Common myeloid progenitor, CD34-positive (primary cell): ENCODE measurements around the gene PLEKHM2.

Experiments used
- CTCF ChIA-PET: fragments of 350-600 bp; sonication (Branson Sonifier 250); formaldehyde crosslinking; loops from one replicate; lab custom pipeline; 2021; ENCODE audit warnings: antibody characterized with exemption; lab: Charles Lee
- POLR2A ChIA-PET: fragments of 350-600 bp; sonication (Branson Sonifier 250); formaldehyde crosslinking; loops from one replicate; lab custom pipeline; 2021; ENCODE audit warnings: antibody characterized with exemption; lab: Charles Lee
- DNase-seq, 3 donors: peaks; one replicate each; pipeline versions ENCODE4 v3.0.0 to v3.0.0-alpha.2; 2013
- H3K27ac ChIP-seq, 2 experiments: 1 replicate in 1 of 2; 2 replicates in 1 of 2; pipeline ENCODE4 v1.7.0; 2013; ENCODE audit warnings: inconsistent platforms in 2 of 2, low read length in 2 of 2, mild to moderate bottlenecking in 2 of 2, low read depth in 1 of 2, moderate library complexity in 1 of 2; ENCODE audit not compliant: severe bottlenecking in 2 of 2, insufficient read depth in 1 of 2, poor library complexity in 1 of 2
- H3K27me3 ChIP-seq, 5 experiments: replicated peaks in 2 of 5; 1 replicate in 3 of 5; 2 replicates in 2 of 5; pipeline versions ENCODE4 v1.6.1 to v1.7.0; 2013; ENCODE audit warnings: low read length in 4 of 5, mild to moderate bottlenecking in 2 of 5, moderate library complexity in 2 of 5, inconsistent platforms in 1 of 5; ENCODE audit not compliant: insufficient read depth in 5 of 5, control insufficient read depth in 4 of 5
- H3K36me3 ChIP-seq, 4 experiments: 1 replicate in 2 of 4; 2 replicates in 2 of 4; pipeline versions ENCODE4 v1.6.1 to v1.7.0; 2013; ENCODE audit warnings: low read length in 3 of 4, control low read depth in 1 of 4, mild to moderate bottlenecking in 1 of 4; ENCODE audit not compliant: control insufficient read depth in 4 of 4, insufficient read depth in 4 of 4
- H3K4me1 ChIP-seq, 4 experiments: 1 replicate in 3 of 4; 2 replicates in 1 of 4; pipeline versions ENCODE4 v1.6.1 to v1.7.1; 2013; ENCODE audit warnings: low read length in 3 of 4, mild to moderate bottlenecking in 3 of 4, control low read depth in 1 of 4, inconsistent platforms in 1 of 4, moderate library complexity in 1 of 4; ENCODE audit not compliant: control insufficient read depth in 4 of 4, insufficient read depth in 4 of 4; ENCODE audit errors: control extremely low read depth in 1 of 4
- H3K4me3 ChIP-seq, 7 experiments: 1 replicate in 4 of 7; 2 replicates in 3 of 7; pipeline versions ENCODE4 v1.5.1 to v1.7.0; 2013; ENCODE audit warnings: mild to moderate bottlenecking in 7 of 7, low read length in 6 of 7, moderate library complexity in 6 of 7, inconsistent platforms in 2 of 7, low read depth in 2 of 7, control low read depth in 1 of 7; ENCODE audit not compliant: insufficient read depth in 4 of 7, control insufficient read depth in 1 of 7; ENCODE audit errors: extremely low read depth in 1 of 7
- H3K9me3 ChIP-seq, 5 experiments: 1 replicate in 4 of 5; 2 replicates in 1 of 5; pipeline versions ENCODE4 v1.6.1 to v1.7.1; 2013; ENCODE audit warnings: low read length in 4 of 5, mild to moderate bottlenecking in 2 of 5, inconsistent platforms in 1 of 5, low read depth in 1 of 5, moderate library complexity in 1 of 5; ENCODE audit not compliant: control insufficient read depth in 4 of 5, insufficient read depth in 2 of 5; ENCODE audit errors: control extremely low read depth in 1 of 5
- WGBS: methylation state at CpG from one replicate; pipeline ENCODE4 v1.1.5; 2013; ENCODE audit not compliant: insufficient coverage; 5-methylcytosine and 5-hydroxymethylcytosine counted together

Gene PLEKHM2

DNA sequence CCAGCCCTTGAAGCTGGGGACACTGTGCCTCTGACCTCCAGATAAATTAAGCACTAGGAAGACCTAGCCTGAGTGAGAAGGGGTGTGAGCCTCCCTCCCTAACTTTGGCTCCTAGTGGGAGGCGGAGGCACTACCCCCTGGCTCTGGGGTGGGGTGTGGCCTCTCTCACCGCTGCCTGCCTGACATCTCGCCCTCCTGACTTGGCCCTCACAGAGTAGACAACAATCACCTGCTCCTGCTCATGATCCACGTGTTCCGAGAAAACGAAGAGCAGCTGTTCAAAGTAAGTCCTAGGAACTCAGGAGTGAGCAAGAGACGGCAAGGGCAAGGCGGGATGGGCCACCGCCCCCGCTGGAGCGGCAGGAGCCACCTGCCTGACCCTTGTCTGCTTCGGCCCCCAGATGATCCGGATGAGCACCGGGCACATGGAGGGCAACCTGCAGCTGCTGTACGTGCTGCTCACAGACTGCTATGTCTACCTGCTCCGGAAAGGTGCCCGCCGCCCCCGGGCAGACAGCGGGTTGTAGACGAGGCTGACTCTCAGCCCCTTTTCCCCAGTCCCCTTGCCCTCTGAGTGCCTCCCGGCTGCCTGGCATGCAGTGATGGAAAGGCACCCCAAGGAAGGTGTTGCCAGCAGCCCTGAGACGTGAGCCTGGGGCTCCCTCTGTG lies 43.9 kb downstream of the PLEKHM2 start:
- Histone ChIP-seq H3K27ac (no peak overlapping the region), H3K4me3 (no peak overlapping the region), H3K27me3 (no peaks in the 10 kb centered on the region), H3K9me3 (no peaks in the 10 kb centered on the region), H3K36me3 (peaks cover 10 to 87% (median 62%) of the 10 kb centered on the region in 4 experiments), H3K4me1 (no peaks in the 10 kb centered on the region)
- CTCF ChIA-PET: interaction anchor here (1.5 kb wide), 1 partner anchor 133 kb away, joined by 4 read pairs; no protein-coding TSS in a partner anchor
- WGBS: 95% methylated on average over 20 of the region's 23 CpGs
- POLR2A ChIA-PET: no interaction called here
- no peak for DNase-seq

DNA sequence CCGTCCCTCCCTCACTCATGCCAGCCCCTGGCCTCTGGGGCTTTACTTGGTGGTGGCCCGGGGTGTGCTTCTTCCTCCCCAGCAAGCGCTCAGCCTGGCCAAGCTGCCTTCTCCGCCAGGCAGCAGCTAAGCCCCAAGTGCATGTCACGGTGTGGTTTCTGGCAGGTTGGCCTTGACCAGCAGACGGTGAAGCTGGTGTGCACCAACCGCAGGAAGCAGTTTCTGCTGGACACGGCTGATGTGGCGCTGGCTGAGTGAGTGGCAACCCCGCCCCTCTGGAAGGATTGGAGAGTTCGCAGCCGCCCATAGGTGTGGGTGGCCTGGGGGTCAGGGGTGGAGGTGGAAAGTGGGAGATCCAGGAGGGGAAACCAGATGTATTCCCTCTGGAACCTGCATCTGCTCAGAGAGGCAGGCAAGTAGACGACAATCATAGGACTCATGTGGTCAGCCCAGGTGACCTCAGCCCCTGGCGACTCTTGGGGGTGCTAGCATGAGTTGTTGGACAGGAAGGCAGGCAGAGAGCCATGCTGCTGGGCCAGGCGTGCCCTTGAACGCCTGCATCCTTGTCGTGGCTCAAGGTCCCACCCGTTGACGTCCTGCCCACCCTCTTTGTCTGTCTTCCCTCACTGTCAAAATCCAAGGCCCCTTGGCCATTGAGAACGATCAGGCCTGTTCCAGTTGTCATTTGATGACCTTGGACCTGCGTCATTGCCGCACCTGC lies 45.0 kb downstream of the PLEKHM2 start:
- H3K4me1 ChIP-seq: no peaks in the 10 kb centered on the region
- CTCF ChIA-PET: no interaction called here
- POLR2A ChIA-PET: no interaction called here
- no peak for DNase-seq
- peaks cover 8 to 95% (median 65%) of the 10 kb centered on the region in 4 experiments for H3K36me3 ChIP-seq
- 93% methylated on average over 21 of the region's 22 CpGs for WGBS
- no peaks in the 10 kb centered on the region for H3K9me3 ChIP-seq
- H3K4me3 ChIP-seq: no peak overlapping the region
- no peak overlapping the region for H3K27ac ChIP-seq
- no peaks in the 10 kb centered on the region for H3K27me3 ChIP-seq

DNA sequence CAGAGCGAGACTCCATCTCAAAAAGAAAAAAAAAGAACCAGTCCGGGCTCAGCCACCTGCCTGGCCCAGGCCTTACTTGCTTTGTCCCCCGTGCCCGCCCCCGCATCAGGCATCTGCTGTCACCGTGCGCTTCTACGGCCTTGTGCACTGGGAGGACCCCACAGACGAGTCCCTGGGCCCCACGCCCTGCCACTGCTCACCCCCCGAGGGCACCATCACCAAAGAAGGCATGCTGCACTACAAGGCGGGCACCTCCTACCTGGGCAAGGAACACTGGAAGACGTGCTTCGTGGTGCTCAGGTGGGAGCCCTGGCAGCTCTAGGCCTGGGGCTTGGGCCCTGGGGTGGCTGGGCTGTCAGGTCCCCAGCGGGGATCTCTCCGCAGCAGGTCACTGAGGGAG lies 46.3 kb downstream of the PLEKHM2 start:
- Histone ChIP-seq H3K4me1 (peaks cover 0 to under 1% (median 0%) of the 10 kb centered on the region in 4 experiments), H3K27ac (no peak overlapping the region), H3K27me3 (no peaks in the 10 kb centered on the region), H3K36me3 (peaks cover 4 to 94% (median 61%) of the 10 kb centered on the region in 4 experiments), H3K4me3 (no peak overlapping the region), H3K9me3 (no peaks in the 10 kb centered on the region)
- 98% methylated on average over 15 of the region's 16 CpGs for WGBS
- no peak for DNase-seq
- POLR2A ChIA-PET: no interaction called here
- CTCF ChIA-PET: interaction anchor here (1.5 kb wide), 1 partner anchor 10 kb away, joined by 4 read pairs; no protein-coding TSS in a partner anchor

DNA sequence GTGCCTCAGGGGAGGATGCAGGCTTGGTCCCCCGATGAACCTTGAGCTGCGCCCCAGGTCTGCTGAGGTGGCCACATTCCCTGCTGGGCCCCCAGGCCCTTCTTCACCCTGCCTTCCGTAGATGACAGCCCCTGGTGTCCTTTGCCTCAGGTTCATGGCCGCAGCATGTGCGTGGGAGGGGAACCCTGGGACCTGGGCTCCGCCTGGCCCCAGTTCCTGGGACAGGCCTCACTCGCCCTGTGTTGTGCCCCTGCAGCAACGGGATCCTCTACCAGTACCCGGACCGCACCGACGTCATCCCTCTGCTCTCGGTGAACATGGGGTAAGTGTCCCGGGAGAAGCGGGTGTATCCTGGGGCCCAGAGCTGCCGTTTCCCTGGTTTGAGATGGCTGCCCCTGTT lies 46.8 kb downstream of the PLEKHM2 start:
- ChIA-PET POLR2A (interaction anchor here (0.6 kb wide), 1 partner anchor 17 kb away, joined by 3 read pairs; no protein-coding TSS in a partner anchor), CTCF (interaction anchor here (0.7 to 1.5 kb wide), 3 partner anchors 10 to 11 kb away, joined by 3 to 4 read pairs (median 3); no protein-coding TSS in a partner anchor)
- Histone ChIP-seq H3K4me3 (no peak overlapping the region), H3K36me3 (peaks cover 4 to 89% (median 56%) of the 10 kb centered on the region in 4 experiments), H3K9me3 (no peaks in the 10 kb centered on the region), H3K27ac (no peak overlapping the region), H3K27me3 (no peaks in the 10 kb centered on the region), H3K4me1 (peaks cover 0 to 3% (median 0%) of the 10 kb centered on the region in 4 experiments)
- no peak for DNase-seq
- WGBS: 98% methylated on average over 14 of the region's 16 CpGs

DNA sequence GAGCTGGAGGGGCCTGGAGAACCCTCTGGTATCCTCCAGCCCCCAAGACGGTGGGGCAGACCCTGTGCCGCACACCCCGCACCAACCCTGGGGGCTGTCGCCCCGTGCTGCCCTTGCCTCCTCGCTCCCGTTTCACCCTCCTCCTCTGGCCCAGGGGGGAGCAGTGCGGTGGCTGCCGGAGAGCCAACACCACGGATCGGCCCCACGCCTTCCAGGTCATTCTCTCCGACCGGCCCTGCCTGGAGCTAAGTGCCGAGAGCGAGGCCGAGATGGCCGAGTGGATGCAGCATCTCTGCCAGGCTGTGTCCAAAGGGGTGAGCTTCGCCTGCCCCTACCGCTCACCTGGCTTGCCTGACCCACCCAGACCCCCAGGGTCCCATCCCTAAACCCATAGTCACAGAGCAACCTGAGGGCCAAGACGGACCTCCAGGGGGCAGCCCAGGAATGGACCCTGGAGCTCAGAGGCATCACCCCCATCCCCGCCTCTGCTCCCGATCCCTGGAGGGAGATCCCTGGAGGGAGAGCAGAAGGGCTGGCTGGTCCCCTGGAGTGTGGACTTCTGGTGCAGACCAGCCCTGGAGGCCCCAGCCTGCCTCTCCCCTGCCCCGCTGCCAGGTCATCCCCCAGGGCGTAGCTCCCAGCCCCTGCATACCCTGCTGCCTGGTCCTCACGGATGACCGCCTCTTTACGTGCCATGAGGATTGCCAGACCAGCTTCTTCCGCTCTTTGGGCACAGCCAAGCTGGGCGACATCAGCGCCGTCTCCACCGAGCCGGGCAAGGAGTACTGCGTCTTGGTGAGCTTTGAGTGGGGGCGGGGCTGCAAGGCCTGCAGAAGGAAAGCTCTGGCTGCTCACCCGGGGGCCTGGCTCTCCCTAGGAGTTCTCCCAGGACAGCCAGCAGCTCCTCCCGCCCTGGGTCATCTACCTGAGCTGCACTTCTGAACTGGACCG lies 47.9 kb downstream of the PLEKHM2 start:
- WGBS: 96% methylated on average over 36 of the region's 39 CpGs
- CTCF ChIA-PET: interaction anchor here (0.7 to 1.5 kb wide), 3 partner anchors 9 to 12 kb away, joined by 3 to 4 read pairs (median 3); no protein-coding TSS in a partner anchor
- H3K27ac ChIP-seq: no peak overlapping the region

DNA sequence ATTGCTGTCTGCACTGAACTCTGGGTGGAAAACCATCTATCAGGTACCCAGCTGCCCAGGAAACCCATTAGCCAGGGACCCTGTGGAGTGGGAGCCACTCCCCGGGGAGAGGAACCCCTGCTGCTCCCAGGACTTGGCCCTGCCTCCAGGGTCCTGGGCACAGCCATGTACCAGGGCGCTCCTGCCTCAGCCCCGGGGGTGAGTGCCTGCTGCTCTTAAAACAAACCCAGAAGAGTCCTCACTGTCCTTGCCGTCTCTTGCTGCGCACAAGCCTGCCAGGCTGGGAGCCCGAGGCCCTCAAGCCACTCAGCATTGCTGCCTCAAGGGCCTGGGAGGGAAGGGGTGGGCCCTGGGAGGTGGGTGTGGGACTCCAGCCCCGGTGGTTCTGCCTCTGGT lies 48.6 kb downstream of the PLEKHM2 start:
- Histone ChIP-seq H3K4me3 (no peak overlapping the region), H3K9me3 (no peaks in the 10 kb centered on the region), H3K36me3 (peaks cover 4 to 72% (median 47%) of the 10 kb centered on the region in 4 experiments), H3K27ac (no peak overlapping the region), H3K4me1 (peaks cover 0 to 3% (median 0%) of the 10 kb centered on the region in 4 experiments), H3K27me3 (no peaks in the 10 kb centered on the region)
- WGBS: 95% methylated on average over 6 of the region's 7 CpGs
- ChIA-PET CTCF (no interaction called here), POLR2A (interaction anchor here (0.6 to 1.0 kb wide), 2 partner anchors 23 to 96 kb away, joined by 3 read pairs; no protein-coding TSS in a partner anchor)
- DNase-seq: no peak

More for the DNA sequence above, 47.9 kb downstream of the PLEKHM2 start:
- Histone ChIP-seq H3K9me3 (no peaks in the 10 kb centered on the region), H3K27me3 (no peaks in the 10 kb centered on the region), H3K4me3 (no peak overlapping the region), H3K4me1 (peaks cover 0 to 3% (median 0%) of the 10 kb centered on the region in 4 experiments), H3K36me3 (peaks cover 4 to 79% (median 51%) of the 10 kb centered on the region in 4 experiments)
- DNase-seq: no peak
- POLR2A ChIA-PET: interaction anchor here (0.6 to 1.0 kb wide), 2 partner anchors 19 to 96 kb away, joined by 3 read pairs; no protein-coding TSS in a partner anchor
